HG02943 (cell line): ENCODE measurements around the gene TMEM14C.
A peak's percentile ranks its signal among the peaks of the same experiment; 100 is the strongest.
"Not testable (repeated sequence)": the region's sequence is repeated elsewhere in the genome, so short reads cannot be mapped to it uniquely, and the experiment has no call there.

Experiments used
- ATAC-seq: cut with Tn5 transposase; IDR thresholded peaks from one replicate; pipeline ENCODE4 v1.9.1; 2021; ENCODE audit warnings: mild to moderate bottlenecking, low read depth, moderate library complexity; ENCODE audit not compliant: unreplicated experiment

The TMEM14C gene

GRCh38 chr6:10720960-10721849 lies 1.7 kb upstream of the TMEM14C start:
- ATAC-seq = not testable (repeated sequence)

DNA sequence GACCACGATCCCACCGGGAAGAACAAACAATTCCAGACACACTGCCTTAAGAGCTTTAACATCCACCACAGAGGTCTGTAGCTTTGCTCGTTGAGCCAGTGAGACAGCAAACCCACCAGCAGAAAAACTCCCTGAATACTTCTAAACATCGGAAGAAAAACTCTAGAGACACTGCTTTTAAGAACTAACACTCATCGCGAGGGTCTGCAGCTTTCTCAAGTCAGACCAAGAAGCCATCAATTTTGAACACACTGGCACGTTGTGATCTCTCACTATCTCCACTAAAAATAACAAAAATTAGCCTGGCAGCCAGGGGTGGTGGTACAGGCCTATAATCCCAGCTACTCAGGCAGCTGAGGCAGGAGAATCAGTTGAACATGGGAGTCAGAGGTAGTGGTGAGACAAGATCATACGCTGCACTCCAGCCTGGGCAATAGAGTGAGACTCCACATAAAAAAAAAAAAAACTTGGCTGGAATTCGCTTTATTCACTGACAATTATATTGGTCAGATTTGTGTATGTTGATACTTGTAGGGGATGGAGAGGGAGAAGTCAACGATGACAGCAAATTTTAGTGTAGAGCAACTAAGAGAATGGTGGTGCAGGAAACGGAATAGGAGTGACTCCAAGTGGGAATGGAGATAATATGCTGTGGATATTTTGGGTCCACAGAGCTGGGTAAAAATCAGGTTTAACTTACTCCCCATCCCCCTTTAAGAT lies 860 bp upstream of the TMEM14C start:
- ATAC-seq = no peak

- no peak for ATAC-seq
Measured at GRCh38 chr6:10722570-10722819, 375 bp upstream of the TMEM14C start.

GRCh38 chr6:10723567-10723881 lies 654 bp downstream of the TMEM14C start:
- no peak for ATAC-seq

DNA sequence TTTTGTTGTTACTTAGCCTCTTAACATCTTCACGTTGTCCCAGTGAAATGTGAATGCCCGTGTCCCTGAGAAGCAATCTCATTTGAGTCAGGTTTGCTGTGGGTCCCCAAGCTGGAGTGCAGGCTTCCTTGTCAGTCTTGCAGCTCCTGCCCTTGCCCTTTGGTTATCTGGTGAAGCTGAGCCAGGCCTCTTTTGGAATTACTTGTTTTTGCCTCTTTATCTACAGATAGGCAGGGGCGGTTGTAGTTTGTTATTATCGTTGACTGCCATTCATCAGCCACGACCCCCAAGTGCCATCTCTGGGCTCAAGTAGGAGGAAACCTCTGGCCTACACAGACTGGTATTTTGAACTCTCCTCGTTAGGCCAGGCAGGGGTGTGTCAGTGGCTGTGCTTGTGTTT lies 2.2 kb downstream of the TMEM14C start:
- no peak for ATAC-seq

GRCh38 chr6:10725716-10726115 lies 2.8 kb downstream of the TMEM14C start:
- ATAC-seq = no peak

- no peak for ATAC-seq
Measured at GRCh38 chr6:10730254-10730653, 7.4 kb downstream of the TMEM14C start.

DNA sequence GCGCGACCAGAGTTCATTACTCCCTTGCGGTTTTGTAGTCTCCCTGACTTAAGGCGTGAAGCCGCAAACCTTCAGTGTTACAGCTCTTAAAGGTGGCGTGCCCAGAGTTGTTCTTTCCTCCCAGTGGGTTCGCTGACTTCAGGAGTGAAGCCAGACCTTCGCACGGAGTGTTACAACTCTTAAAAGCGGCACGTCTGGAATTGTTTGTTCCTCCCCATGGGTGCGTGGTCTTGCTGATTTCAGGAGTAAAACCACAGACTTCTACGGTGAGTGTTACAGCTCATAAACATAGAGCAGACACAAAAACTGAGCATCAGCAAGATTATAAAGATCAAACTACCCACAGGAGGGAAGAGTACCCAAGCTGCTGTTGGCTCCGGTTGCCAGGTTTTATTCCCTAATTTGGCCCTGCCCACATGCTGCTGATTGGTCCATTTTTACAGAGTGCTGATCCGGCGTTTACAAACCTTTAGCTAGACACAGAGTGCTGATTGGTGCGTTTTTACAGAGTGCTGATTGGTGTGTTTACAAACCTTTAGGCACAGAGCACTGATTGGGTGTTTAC lies 10.4 kb downstream of the TMEM14C start:
- ATAC-seq = no peak

- ATAC-seq = no peak
Measured at GRCh38 chr6:10733863-10734262, 11.0 kb downstream of the TMEM14C start.

GRCh38 chr6:10736731-10737130 lies 13.9 kb downstream of the TMEM14C start:
- ATAC-seq = no peak

GRCh38 chr6:10740061-10740460 lies 17.2 kb downstream of the TMEM14C start:
- ATAC-seq = no peak

DNA sequence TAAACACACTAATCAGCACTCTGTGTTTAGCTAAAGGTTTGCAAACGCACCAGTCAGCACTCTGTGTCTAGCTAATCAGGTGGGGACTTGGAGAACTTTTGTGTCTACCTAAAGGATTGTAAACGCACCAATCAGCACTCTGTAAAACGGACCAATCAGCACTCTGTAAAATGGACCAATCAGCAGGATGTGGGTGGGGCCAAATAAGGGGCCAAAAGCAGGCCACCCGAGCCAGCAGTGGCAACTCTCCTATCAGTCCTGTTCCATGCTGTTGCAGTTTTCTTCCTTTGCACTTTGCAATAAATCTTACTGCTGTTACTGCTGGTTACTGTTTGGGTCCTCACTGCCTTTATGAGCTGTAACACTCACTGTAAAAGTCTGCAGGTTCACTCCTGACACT lies 18.8 kb downstream of the TMEM14C start:
- not testable (repeated sequence) for ATAC-seq

- ATAC-seq = no peak
Measured at GRCh38 chr6:10742251-10742650, 19.4 kb downstream of the TMEM14C start.

- ATAC-seq = no peak
Measured at GRCh38 chr6:10743515-10743914, 20.6 kb downstream of the TMEM14C start.

DNA sequence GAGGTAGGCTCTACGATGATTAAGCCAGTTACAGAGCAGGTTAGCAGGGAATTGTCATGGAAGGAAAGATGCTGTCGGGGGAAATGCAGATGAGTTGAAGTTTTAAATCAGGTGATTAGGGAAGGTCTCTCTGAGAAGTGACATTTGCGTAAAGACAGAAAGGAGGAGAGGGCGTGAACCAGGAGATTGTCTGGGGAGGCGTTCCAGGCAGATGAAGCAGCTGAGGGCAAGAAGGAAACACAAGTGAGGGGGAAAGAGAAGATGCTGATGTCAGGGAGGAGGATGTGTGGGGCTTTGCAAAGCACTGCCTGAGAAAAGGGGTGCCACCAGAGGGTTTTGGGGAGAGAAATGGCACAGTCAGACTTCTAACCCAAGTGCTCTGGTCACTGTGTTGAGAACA lies 22.2 kb downstream of the TMEM14C start:
- no peak for ATAC-seq

GRCh38 chr6:10746915-10747250 lies 24.0 kb downstream of the TMEM14C start:
- ATAC-seq = no peak

- peak; percentile 94 for ATAC-seq
Measured at GRCh38 chr6:10747251-10747972, 24.5 kb downstream of the TMEM14C start, which contains the start of gene TMEM14B. Gene TMEM14B, plus strand, starts transcription at chr6:10747805. Its CDS starts 1,441 bp downstream, at chr6:10749246.

DNA sequence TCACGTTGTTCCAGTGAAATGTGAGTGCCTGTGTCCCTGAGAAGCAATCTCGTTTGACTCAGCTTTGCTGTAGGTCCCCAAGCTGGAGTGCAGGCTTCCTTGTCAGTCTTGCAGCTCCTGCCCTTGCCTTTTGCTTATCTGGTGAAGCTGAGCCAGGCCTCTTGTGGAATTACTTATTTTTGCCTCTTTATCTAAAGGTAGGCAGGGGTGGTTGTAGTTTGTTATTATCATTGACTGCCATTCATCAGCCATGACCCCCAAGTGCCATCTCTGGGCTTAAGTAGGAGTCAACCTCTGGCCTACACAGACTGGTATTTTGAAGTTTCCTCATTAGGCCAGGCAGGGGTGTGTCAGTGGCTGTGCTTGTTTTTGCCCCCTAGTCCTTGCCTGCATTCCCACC lies 26.9 kb downstream of the TMEM14C start:
- no peak for ATAC-seq

- ATAC-seq = not testable (repeated sequence)
Measured at GRCh38 chr6:10750568-10750967, 27.7 kb downstream of the TMEM14C start.

DNA sequence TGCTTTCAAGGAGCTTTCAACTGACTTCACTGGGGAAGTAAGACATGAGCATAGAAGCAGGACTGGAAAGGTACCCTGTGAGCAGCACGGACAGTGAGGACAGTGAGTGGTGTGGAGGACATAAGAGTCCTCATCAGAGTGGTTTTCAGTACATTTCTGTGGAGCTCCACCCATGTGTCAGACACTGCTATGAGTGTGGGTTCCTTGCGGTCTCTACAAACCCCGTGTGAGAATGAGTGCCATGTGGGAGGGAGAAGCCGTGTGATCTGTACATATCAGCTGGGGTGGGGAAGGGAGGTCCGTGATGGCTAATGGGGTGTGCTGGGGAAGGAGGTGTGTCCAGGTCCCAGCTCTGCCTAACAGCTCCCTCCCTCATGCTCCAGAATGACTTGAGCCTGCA lies 28.9 kb downstream of the TMEM14C start:
- not testable (repeated sequence) for ATAC-seq

- no peak for ATAC-seq
Measured at GRCh38 chr6:10756085-10756484, 33.2 kb downstream of the TMEM14C start.
